H9 (cell line): Measurements from ENCODE around the gene MYLK4. TPM values are rescaled to one million over a fixed set of nuclear protein-coding genes. Genes with fewer than 3 reads are reported as not detected.

Experiments
- DNase-seq: peaks from one replicate; pipeline ENCODE4 v3.0.0-alpha.2; 2017
- H2AFZ ChIP-seq: one replicate; pipeline ENCODE4 v1.6.1; 2013; ENCODE audit warnings: mild to moderate bottlenecking, low read length, control low read depth, moderate library complexity
- H2AK5ac ChIP-seq: 2 replicates; pipeline ENCODE4 v1.6.1; 2013; ENCODE audit warnings: low read length, control low read depth, mixed read lengths; ENCODE audit not compliant: insufficient read length
- H2BK120ac ChIP-seq: one replicate; pipeline ENCODE4 v1.6.1; 2013; ENCODE audit warnings: low read depth, mild to moderate bottlenecking, low read length, control low read depth, inconsistent platforms; ENCODE audit not compliant: poor library complexity, severe bottlenecking
- H2BK12ac ChIP-seq: 2 replicates; pipeline ENCODE4 v1.6.1; 2013; ENCODE audit warnings: low read length, control low read depth, mixed read lengths, low read depth; ENCODE audit not compliant: insufficient read length
- H2BK15ac ChIP-seq: 2 replicates; pipeline ENCODE4 v1.6.1; 2013; ENCODE audit warnings: low read depth, low read length, control low read depth
- H2BK20ac ChIP-seq: one replicate; pipeline ENCODE4 v1.6.1; 2013; ENCODE audit warnings: low read depth, mild to moderate bottlenecking, low read length, control low read depth, inconsistent platforms; ENCODE audit not compliant: poor library complexity, severe bottlenecking
- H2BK5ac ChIP-seq: 2 replicates; pipeline ENCODE4 v1.6.1; 2013; ENCODE audit warnings: low read length, control low read depth, mixed read lengths; ENCODE audit not compliant: insufficient read length
- H3K14ac ChIP-seq: 2 replicates; pipeline ENCODE4 v1.6.1; 2013; ENCODE audit warnings: low read length, control low read depth; ENCODE audit not compliant: insufficient read depth
- H3K18ac ChIP-seq: 2 replicates; pipeline ENCODE4 v1.6.1; 2013; ENCODE audit warnings: low read depth, mild to moderate bottlenecking, mixed read lengths, low read length, control low read depth; ENCODE audit not compliant: insufficient read length
- H3K23ac ChIP-seq: 2 replicates; pipeline ENCODE4 v1.6.1; 2013; ENCODE audit warnings: low read length, control low read depth, mixed read lengths, low read depth; ENCODE audit not compliant: insufficient read length
- H3K23me2 ChIP-seq: 2 replicates; pipeline ENCODE4 v1.6.1; 2013; ENCODE audit warnings: low read depth, mild to moderate bottlenecking, mixed read lengths, low read length, control low read depth; ENCODE audit not compliant: insufficient read length, poor library complexity, severe bottlenecking
- H3K27ac ChIP-seq: 2 replicates; pipeline ENCODE4 v1.5.1; 2013; ENCODE audit warnings: low read length, control low read depth, mixed read lengths, low read depth; ENCODE audit not compliant: insufficient read length
- H3K27me3 ChIP-seq: 2 replicates; pipeline ENCODE4 v1.6.1; 2013; ENCODE audit warnings: low read length, control low read depth, inconsistent platforms; ENCODE audit not compliant: insufficient read depth
- H3K4ac ChIP-seq: 2 replicates; pipeline ENCODE4 v1.6.1; 2013; ENCODE audit warnings: low read depth, mild to moderate bottlenecking, control low read depth, inconsistent platforms, low read length, moderate library complexity
- H3K4me1 ChIP-seq: 2 replicates; pipeline ENCODE4 v1.6.1; 2013; ENCODE audit warnings: low read length, control low read depth, inconsistent platforms; ENCODE audit not compliant: insufficient read depth
- H3K4me2 ChIP-seq: 2 replicates; pipeline ENCODE4 v1.6.1; 2013; ENCODE audit warnings: low read length, control low read depth, mixed read lengths; ENCODE audit not compliant: insufficient read length, insufficient read depth
- H3K56ac ChIP-seq: 2 replicates; pipeline ENCODE4 v1.6.1; 2013; ENCODE audit warnings: low read depth, mild to moderate bottlenecking, mixed read lengths, low read length, control low read depth; ENCODE audit not compliant: insufficient read length
- H3K79me1 ChIP-seq: 2 replicates; pipeline ENCODE4 v1.6.1; 2013; ENCODE audit warnings: low read depth, mild to moderate bottlenecking, moderate library complexity, low read length, control low read depth, inconsistent platforms; ENCODE audit not compliant: insufficient read depth, poor library complexity, severe bottlenecking
- H3K79me2 ChIP-seq: 2 replicates; pipeline ENCODE4 v1.6.1; 2013; ENCODE audit warnings: low read length, control low read depth, inconsistent platforms; ENCODE audit not compliant: insufficient read depth
- H3K9ac ChIP-seq: 2 replicates; pipeline ENCODE4 v1.6.1; 2013; ENCODE audit warnings: low read length, control low read depth, mixed read lengths; ENCODE audit not compliant: insufficient read length; ENCODE audit errors: extremely low read depth
- H3K9me3 ChIP-seq: one replicate; pipeline ENCODE4 v1.6.1; 2013; ENCODE audit warnings: low read depth, low read length, inconsistent platforms; ENCODE audit not compliant: control insufficient read depth
- H3T11ph ChIP-seq: one replicate; pipeline ENCODE4 v1.6.1; 2013; ENCODE audit warnings: mild to moderate bottlenecking, low read length, control low read depth, inconsistent platforms
- H4K20me1 ChIP-seq: one replicate; pipeline ENCODE4 v1.6.1; 2013; ENCODE audit not compliant: control insufficient read depth, insufficient read length, insufficient read depth
- H4K5ac ChIP-seq: 2 replicates; pipeline ENCODE4 v1.6.1; 2013; ENCODE audit warnings: low read depth, mild to moderate bottlenecking, mixed read lengths, low read length, control low read depth; ENCODE audit not compliant: insufficient read length
- H4K8ac ChIP-seq: replicated peaks from 2 replicates; pipeline ENCODE4 v1.6.1; 2013; ENCODE audit warnings: low read length, control low read depth, mixed read lengths, low read depth; ENCODE audit not compliant: insufficient read length
- H4K91ac ChIP-seq: 2 replicates; pipeline ENCODE4 v1.6.1; 2013; ENCODE audit warnings: low read depth, mild to moderate bottlenecking, moderate library complexity, mixed read lengths, low read length, control low read depth; ENCODE audit not compliant: insufficient read length
- H3K27ac Mint-ChIP-seq, 3 experiments: 2 replicates in 2 of 3; 3 replicates in 1 of 3; pipeline ENCODE4 v1.8.0; 2020 to 2021; ENCODE audit warnings: mixed read lengths in 3 of 3, mild to moderate bottlenecking in 1 of 3, moderate library complexity in 1 of 3
- H3K27me3 Mint-ChIP-seq: 2 replicates; pipeline ENCODE4 v1.8.0; 2021; ENCODE audit warnings: low read depth, mild to moderate bottlenecking, moderate library complexity, mixed read lengths
- H3K36me3 Mint-ChIP-seq, 3 experiments: 2 replicates in 2 of 3; 3 replicates in 1 of 3; pipeline ENCODE4 v1.8.0; 2020 to 2021; ENCODE audit warnings: low read depth in 3 of 3, mixed read lengths in 3 of 3; ENCODE audit not compliant: insufficient read depth in 1 of 3
- H3K4me1 Mint-ChIP-seq, 2 experiments: 2 replicates each; pipeline ENCODE4 v1.8.0; 2020; ENCODE audit warnings: mixed read lengths in 2 of 2
- H3K4me3 Mint-ChIP-seq, 2 experiments: 2 replicates in 1 of 2; 3 replicates in 1 of 2; pipeline ENCODE4 v1.8.0; 2020 to 2021; ENCODE audit warnings: mild to moderate bottlenecking in 2 of 2, mixed read lengths in 2 of 2, moderate library complexity in 1 of 2
- H3K9me3 Mint-ChIP-seq, 2 experiments: 2 replicates in 1 of 2; 3 replicates in 1 of 2; pipeline ENCODE4 v1.8.0; 2020; ENCODE audit warnings: mild to moderate bottlenecking in 2 of 2, mixed read lengths in 2 of 2, moderate library complexity in 1 of 2
- CTCF ChIP-seq: fragments of 200-600 bp; sonication (generic); conservative IDR thresholded peaks from 3 replicates; pipeline ENCODE4 v1.8.0; 2021; ENCODE audit warnings: antibody characterized with exemption, mild to moderate bottlenecking
- WGBS: extraction: QIAGEN DNeasy Blood & Tissue Kit; methylation state at CpG from one replicate; pipeline ENCODE4 v1.1.7; 2013; ENCODE audit warnings: missing lambda C conversion rate, low lambda C conversion rate, mixed read lengths; ENCODE audit not compliant: insufficient read length; ENCODE audit errors: extremely low coverage; 5-methylcytosine and 5-hydroxymethylcytosine counted together
- total RNA-seq: library from RNA; stranded (reverse); gene quantifications from 2 replicates; pipeline ENCODE4 v1.2.1, GENCODE V29; 2021

MYLK4 gene
- total RNA-seq, 1 experiment from 2014 or later: 0.28 TPM

GRCh38 chr6:2799936-2800527 lies 49.3 kb upstream of the MYLK4 start:
- Histone ChIP-seq H4K20me1 (peaks cover 2% of the 10 kb centered on the region), H3K18ac (no peak overlapping the region), H3K27me3 (no peaks in the 10 kb centered on the region), H3K4me1 (no peaks in the 10 kb centered on the region), H3K4me2 (no peak overlapping the region), H3K79me1 (no peaks in the 10 kb centered on the region), H2BK12ac (no peak overlapping the region), H2AK5ac (no peak overlapping the region), H3K79me2 (no peaks in the 10 kb centered on the region), H4K91ac (no peak overlapping the region), H2AFZ (no peak overlapping the region), H4K8ac (no peak overlapping the region), H3K9ac (no peak overlapping the region), H2BK120ac (no peak overlapping the region), H3K56ac (no peak overlapping the region), H3K9me3 (no peaks in the 10 kb centered on the region), H2BK20ac (no peak overlapping the region), H3K4ac (no peak overlapping the region), H3T11ph (no peak overlapping the region), H3K23ac (no peak overlapping the region), H3K27ac (no peak overlapping the region), H2BK15ac (no peak overlapping the region), H3K23me2 (no peaks in the 10 kb centered on the region), H2BK5ac (no peak overlapping the region), H4K5ac (no peak overlapping the region), H3K14ac (no peak overlapping the region)
- Mint-ChIP-seq H3K27ac (peak overlapping the region in 1 of 3 experiments; percentile 24; a peak in 2 of 7 replicates), H3K4me1 (peaks cover 13 to 23% of the 10 kb centered on the region in 2 experiments), H3K4me3 (no peak overlapping the region), H3K36me3 (peaks cover 0 to 10% (median 0%) of the 10 kb centered on the region in 3 experiments; a peak in 2 of 7 replicates), H3K27me3 (no peaks in the 10 kb centered on the region), H3K9me3 (no peaks in the 10 kb centered on the region)
- WGBS: no CpG with 5 or more reads among the region's 11 CpGs
- no peak for DNase-seq
- TF ChIP-seq CTCF: no peak
